ENCODE results near the gene MXRA8. TPM values are rescaled to one million over a fixed set of nuclear protein-coding genes. Genes with fewer than 3 reads are reported as not detected.

The MXRA8 gene
- total and polyA plus RNA-seq, 9 of the 15 experiments (the other 6 are each of a cell fraction or from before 2014, with no cell fraction given) = 0.66 to 11.3 (median 6.3) TPM

GRCh38 chr1:1325288-1326074 is 32.9 kb downstream of the MXRA8 start (continued):
- TF ChIP-seq ARID4B (CRISPR knock-in tag; IDR thresholded peaks at IDR 0.05) (peak; percentile 60; the same call in 1 of the 2 replicates), PYGO2 (tag; IDR thresholded peaks at IDR 0.05) (no peak), DIDO1 (tag; IDR thresholded peaks at IDR 0.05; ENCODE audit: low read depth) (no peak), XRCC5 (IDR thresholded peaks at IDR 0.05; ENCODE audit: low read depth, low read length) (no peak), MIER1 (IDR thresholded peaks at IDR 0.05; ENCODE audit: low read depth) (no peak), ZNF57 (CRISPR knock-in tag; IDR thresholded peaks at IDR 0.05) (no peak), FOS (IDR thresholded peaks at IDR 0.05; ENCODE audit: extremely low read depth, insufficient read length) (no peak), SAFB (IDR thresholded peaks at IDR 0.05; ENCODE audit: borderline replicate concordance, low read depth, low read length) (no peak), GTF2A2 (tag; IDR thresholded peaks at IDR 0.05) (no peak), ETV5 (CRISPR knock-in tag; IDR thresholded peaks at IDR 0.05; ENCODE audit: low read depth) (no peak), SOX6 (IDR thresholded peaks at IDR 0.05) (no peak), ZNF23 (CRISPR knock-in tag; IDR thresholded peaks at IDR 0.05) (no peak), KLF16 (IDR thresholded peaks at IDR 0.05) (no peak), MNT (conservative IDR thresholded peaks at IDR 0.05) (no peak), ARID3A (IDR thresholded peaks at IDR 0.05; ENCODE audit: borderline replicate concordance, low read depth, low read length) (no peak), PTTG1 (tag; IDR thresholded peaks at IDR 0.05; ENCODE audit: low read depth) (no peak), POLR2G (IDR thresholded peaks at IDR 0.05; ENCODE audit: low read depth, low read length) (peak; percentile 47; the same call in 1 of the 2 replicates), PTRF (tag; IDR thresholded peaks at IDR 0.05) (no peak), LCOR (CRISPR knock-in tag; IDR thresholded peaks at IDR 0.05) (no peak), TCFL5 (CRISPR knock-in tag; conservative IDR thresholded peaks at IDR 0.05) (no peak), SIN3A (IDR thresholded peaks at IDR 0.05; ENCODE audit: borderline replicate concordance in 2 of 2, control insufficient read depth in 1 of 2, low read depth in 2 of 2, low read length in 2 of 2) (0 out of 4 replicates have a peak, but pooled peaks of 1 of the 2 experiments have one; percentile 51)
